T-cell (primary cell): ENCODE measurements around the gene TNPO3. TPM values are rescaled to one million over a fixed set of nuclear protein-coding genes. Genes with fewer than 3 reads are reported as not detected.
"Not testable (repeated sequence)": the region's sequence is repeated elsewhere in the genome, so short reads cannot be mapped to it uniquely, and the experiment has no call there.

Source experiments
- ATAC-seq, 4 experiments: fragments of 200-7000 bp in 3 of 4; fragments of 150-1000 bp in 1 of 4; cut with Tn5 transposase; replicated peaks in 1 of 4; 1 replicate in 3 of 4; 2 replicates in 1 of 4; pipeline ENCODE4 v1.10.0; 2021; ENCODE audit warnings: moderate library complexity in 3 of 4, mild to moderate bottlenecking in 2 of 4, moderate number of reproducible peaks in 1 of 4
- CTCF ChIA-PET, 2 donors: fragments of 300-600 bp; sonication (Branson Sonifier 250); formaldehyde crosslinking; loops; one replicate each; lab custom pipeline; 2022; ENCODE audit warnings: antibody characterized with exemption in 2 of 2; lab: Charles Lee
- POLR2A ChIA-PET, 2 donors: fragments of 300-600 bp; sonication (Branson Sonifier 250); formaldehyde crosslinking; loops; one replicate each; lab custom pipeline; 2022; ENCODE audit warnings: antibody characterized with exemption in 2 of 2; lab: Charles Lee
- DNase-seq, 35 experiments: peaks; one replicate each; pipeline versions ENCODE4 v3.0.0 to v3.0.0-alpha.2; 2013 to 2023
- H3K27ac ChIP-seq: one replicate; pipeline ENCODE4 v1.5.1; 2013; ENCODE audit warnings: low read length
- H3K27me3 ChIP-seq, 2 experiments: replicated peaks in 1 of 2; 1 replicate in 1 of 2; 2 replicates in 1 of 2; pipeline versions ENCODE4 v1.6.1 to v1.7.0; 2013; ENCODE audit warnings: low read length in 1 of 2, mixed read lengths in 1 of 2; ENCODE audit not compliant: control insufficient read depth in 2 of 2, insufficient read depth in 2 of 2; ENCODE audit errors: extremely low read depth in 1 of 2
- H3K36me3 ChIP-seq, 2 donors: 1 replicate in 1 of 2; 2 replicates in 1 of 2; pipeline versions ENCODE4 v1.6.1 to v1.7.0; 2013; ENCODE audit warnings: low read length in 1 of 2; ENCODE audit not compliant: control insufficient read depth in 2 of 2, insufficient read depth in 1 of 2; ENCODE audit errors: extremely low read depth in 1 of 2
- H3K4me1 ChIP-seq, 2 experiments: 1 replicate in 1 of 2; 2 replicates in 1 of 2; pipeline versions ENCODE4 v1.6.1 to v1.7.0; 2013; ENCODE audit warnings: low read length in 2 of 2, mixed read lengths in 1 of 2; ENCODE audit not compliant: insufficient read depth in 2 of 2, control insufficient read depth in 1 of 2; ENCODE audit errors: extremely low read depth in 1 of 2
- H3K4me3 ChIP-seq, 2 donors: 1 replicate in 1 of 2; 2 replicates in 1 of 2; pipeline versions ENCODE4 v1.5.1 to v1.7.0; 2013; ENCODE audit warnings: mild to moderate bottlenecking in 2 of 2, low read length in 1 of 2, moderate library complexity in 1 of 2; ENCODE audit not compliant: control insufficient read depth in 1 of 2; ENCODE audit errors: extremely low read depth in 1 of 2
- H3K9me3 ChIP-seq: 2 replicates; pipeline ENCODE4 v1.7.0; 2013
- H3K27ac Mint-ChIP-seq, 2 donors: one replicate each; pipeline ENCODE4 v1.8.0; 2020 to 2021; ENCODE audit warnings: mild to moderate bottlenecking in 2 of 2, mixed read lengths in 2 of 2
- H3K27me3 Mint-ChIP-seq, 2 donors: one replicate each; pipeline ENCODE4 v1.8.0; 2021 to 2022; ENCODE audit warnings: mixed read lengths in 2 of 2
- H3K36me3 Mint-ChIP-seq: one replicate; pipeline ENCODE4 v1.8.0; 2021; ENCODE audit warnings: mixed read lengths
- H3K4me1 Mint-ChIP-seq, 3 donors: one replicate each; pipeline ENCODE4 v1.8.0; 2020 to 2022; ENCODE audit warnings: mixed read lengths in 3 of 3, mild to moderate bottlenecking in 1 of 3
- H3K4me3 Mint-ChIP-seq, 3 donors: one replicate each; pipeline ENCODE4 v1.8.0; 2020 to 2022; ENCODE audit warnings: mild to moderate bottlenecking in 3 of 3, mixed read lengths in 3 of 3, moderate library complexity in 3 of 3
- H3K9me3 Mint-ChIP-seq, 3 donors: one replicate each; pipeline ENCODE4 v1.8.0; 2020 to 2022; ENCODE audit warnings: mixed read lengths in 3 of 3
- WGBS: methylation state at CpG from one replicate; pipeline ENCODE4 v1.1.5; 2013; ENCODE audit warnings: missing lambda C conversion rate; ENCODE audit not compliant: insufficient coverage; 5-methylcytosine and 5-hydroxymethylcytosine counted together
- total RNA-seq, 35 experiments: library from RNA in 6 of 35; stranded (reverse) in 6 of 35; fragments of 120-200 nt in 1 of 35; gene quantifications; one replicate each; pipeline versions ENCODE4 v1.2.1 to v1.2.4 and lab custom pipeline; 2013 to 2026

TNPO3 gene
- total RNA-seq, 5 donors from 2014 or later (not counting 1 experiment from before 2014, with no cell fraction given): 26.5 to 39.9 (median 35.9) TPM

DNA sequence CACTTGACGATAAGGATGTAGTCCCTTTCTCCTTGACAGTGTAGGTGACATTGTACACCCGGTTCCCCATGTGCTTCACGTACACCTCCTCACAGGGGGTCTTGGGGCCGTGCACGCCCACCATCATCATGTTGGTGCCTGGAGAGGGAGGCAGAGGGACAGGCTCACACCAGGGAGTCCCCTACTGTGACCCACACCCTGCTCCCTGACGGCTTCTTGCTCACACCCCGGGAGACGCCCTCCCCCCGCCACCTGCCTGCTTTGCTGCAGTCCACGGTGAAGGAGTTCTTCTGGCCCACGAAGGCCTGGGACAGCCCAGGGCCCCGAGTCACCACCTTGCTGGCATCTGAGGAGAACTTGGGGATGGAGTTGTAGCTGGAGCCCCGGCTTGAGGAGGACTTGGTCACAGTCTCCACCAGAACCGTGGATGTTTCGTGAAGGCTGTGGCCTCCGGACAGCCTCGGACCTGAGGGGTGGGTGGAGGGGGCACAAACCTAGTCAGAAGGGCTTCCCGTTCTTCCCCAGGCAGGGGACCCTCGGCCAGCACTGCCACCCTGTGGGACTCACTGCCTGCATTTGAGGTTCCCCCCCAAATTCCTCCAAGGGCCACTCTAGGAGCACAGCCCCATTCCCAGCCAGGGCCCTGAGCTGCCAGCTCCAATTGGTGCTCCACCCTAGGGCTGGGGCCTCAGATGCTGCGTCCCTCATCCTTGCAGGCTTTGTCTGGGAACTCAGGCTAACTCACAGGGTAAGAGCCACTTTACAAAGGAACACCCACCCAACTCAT is 142.0 kb downstream of the TNPO3 start:
- H3K4me3 Mint-ChIP-seq, H3K4me3 ChIP-seq, H3K36me3 ChIP-seq, CTCF ChIA-PET, POLR2A ChIA-PET, H3K9me3 Mint-ChIP-seq, H3K9me3 ChIP-seq, H3K36me3 Mint-ChIP-seq, ATAC-seq, DNase-seq, H3K27ac ChIP-seq, H3K27ac Mint-ChIP-seq: not testable (repeated sequence)
- 67% methylated on average over 1 of the region's 20 CpGs for WGBS
- Mint-ChIP-seq H3K27me3 (peaks cover 52 to 70% of the 10 kb centered on the region in 2 donors), H3K4me1 (peaks cover 6 to 10% (median 8%) of the 10 kb centered on the region in 3 donors)
- Histone ChIP-seq H3K4me1 (peaks cover 0 to 12% of the 10 kb centered on the region in 2 experiments), H3K27me3 (peaks cover 4 to 73% of the 10 kb centered on the region in 2 experiments)

DNA sequence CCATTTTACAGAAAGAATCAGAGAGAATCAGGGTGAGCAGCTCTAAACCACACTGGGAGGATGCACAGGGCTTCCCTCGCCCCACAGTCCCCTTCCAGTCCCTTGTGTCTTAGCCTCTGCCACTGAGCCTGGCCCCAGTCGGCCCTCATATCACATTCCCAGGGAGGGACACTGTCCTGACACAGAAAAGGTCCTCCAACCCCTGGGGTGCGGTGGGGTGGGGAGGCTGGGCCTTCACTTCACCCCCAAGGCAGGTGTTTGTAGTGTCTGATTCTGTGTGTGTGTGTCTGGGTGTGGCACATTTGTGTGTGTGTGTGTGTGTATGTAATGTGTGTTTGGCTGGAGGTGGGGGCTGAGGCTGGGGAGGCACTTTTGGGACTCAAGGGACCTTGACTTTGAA is 142.6 kb downstream of the TNPO3 start:
- CTCF ChIA-PET: interaction anchor here (0.6 to 0.9 kb wide), 2 partner anchors 70 to 310 kb away, joined by 3 read pairs; no protein-coding TSS in a partner anchor
- H3K9me3 Mint-ChIP-seq: no peaks in the 10 kb centered on the region
- H3K4me1 Mint-ChIP-seq: peaks cover 6 to 10% (median 8%) of the 10 kb centered on the region in 3 donors
- no peak overlapping the region for H3K27ac Mint-ChIP-seq
- H3K36me3 Mint-ChIP-seq: no peaks in the 10 kb centered on the region
- peaks cover 48 to 72% of the 10 kb centered on the region in 2 donors for H3K27me3 Mint-ChIP-seq
- Histone ChIP-seq H3K27me3 (peaks cover 4 to 75% of the 10 kb centered on the region in 2 experiments), H3K4me3 (no peak overlapping the region), H3K4me1 (peaks cover 0 to 12% of the 10 kb centered on the region in 2 experiments), H3K9me3 (no peaks in the 10 kb centered on the region), H3K36me3 (no peaks in the 10 kb centered on the region), H3K27ac (no peak overlapping the region)
- no peak for ATAC-seq
- POLR2A ChIA-PET: no interaction called here
- no peak for DNase-seq
- no peak overlapping the region for H3K4me3 Mint-ChIP-seq
- WGBS: no CpG with 5 or more reads among the region's 3 CpGs

DNA sequence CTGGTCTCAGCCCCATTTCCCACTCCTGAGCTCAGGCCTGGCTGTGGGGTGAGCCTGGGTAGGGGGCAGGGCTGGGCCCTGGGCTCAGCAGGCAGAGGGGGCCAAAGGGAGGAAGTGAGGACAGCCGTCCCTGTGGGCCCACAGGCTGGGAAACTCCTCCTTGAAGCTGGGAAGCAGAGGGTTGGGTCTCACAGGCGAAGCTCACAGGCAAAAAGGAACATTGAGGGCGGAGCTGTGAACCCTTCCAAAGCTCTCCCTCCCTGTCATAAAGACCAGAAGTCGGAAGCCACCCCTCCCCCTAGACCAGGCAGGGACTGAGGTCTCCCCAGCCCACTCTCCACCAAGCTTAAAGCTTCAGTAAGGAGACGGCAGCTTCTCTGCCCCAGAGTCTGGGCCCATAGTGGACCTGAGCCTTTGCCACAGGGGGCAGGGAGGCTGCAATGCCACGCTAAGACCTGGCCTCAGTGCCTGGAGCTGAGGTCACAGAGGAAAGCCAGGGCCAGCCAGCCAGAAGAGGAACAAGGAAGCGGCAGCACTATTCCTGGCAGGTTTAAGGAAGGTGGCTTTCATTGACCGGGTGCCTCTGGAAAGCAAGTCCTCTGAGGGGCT is 143.4 kb downstream of the TNPO3 start:
- POLR2A ChIA-PET: no interaction called here
- CTCF ChIA-PET: interaction anchor here (0.6 to 0.9 kb wide), 3 partner anchors 70 to 310 kb away, joined by 3 read pairs; no protein-coding TSS in a partner anchor
- no peak overlapping the region for H3K27ac ChIP-seq
- no peak overlapping the region for H3K4me3 Mint-ChIP-seq
- no peaks in the 10 kb centered on the region for H3K36me3 ChIP-seq
- H3K27me3 Mint-ChIP-seq: peaks cover 44 to 69% of the 10 kb centered on the region in 2 donors
- no peaks in the 10 kb centered on the region for H3K9me3 Mint-ChIP-seq
- peaks cover 6 to 10% (median 8%) of the 10 kb centered on the region in 3 donors for H3K4me1 Mint-ChIP-seq
- DNase-seq (no peak), ATAC-seq (no peak)
- no peak overlapping the region for H3K27ac Mint-ChIP-seq
- WGBS: 79% methylated on average over 8 of the region's 8 CpGs
- no peaks in the 10 kb centered on the region for H3K36me3 Mint-ChIP-seq
- no peaks in the 10 kb centered on the region for H3K9me3 ChIP-seq
- peaks cover 4 to 73% of the 10 kb centered on the region in 2 experiments for H3K27me3 ChIP-seq
- H3K4me3 ChIP-seq: no peak overlapping the region
- peaks cover 0 to 12% of the 10 kb centered on the region in 2 experiments for H3K4me1 ChIP-seq

DNA sequence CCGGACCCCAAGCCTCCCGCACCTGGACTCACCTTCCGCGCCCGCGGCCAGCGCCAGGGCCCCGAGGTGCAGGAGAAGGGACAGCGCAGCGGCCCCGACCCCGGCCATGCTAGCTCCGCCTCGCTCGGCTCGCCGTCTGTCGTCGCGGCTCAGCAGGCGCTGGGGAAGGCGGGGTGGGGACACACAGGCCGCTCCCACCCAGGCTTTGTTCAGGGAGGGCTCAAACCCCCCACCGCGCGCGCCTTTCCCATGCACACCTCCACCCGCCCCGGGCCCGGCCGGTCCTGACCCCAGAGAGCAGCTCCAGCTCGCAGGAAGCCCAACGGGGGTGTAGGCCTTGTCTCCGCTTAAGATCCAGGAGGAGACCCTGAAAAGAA is 144.4 kb downstream of the TNPO3 start, which contains the start of gene KCP:
KCP (minus strand) TSS at position 141 of the 377 bp plus-strand sequence; CDS start at position 108, 33 bp downstream.
- Histone ChIP-seq H3K36me3 (no peaks in the 10 kb centered on the region), H3K27me3 (peaks cover 4 to 73% of the 10 kb centered on the region in 2 experiments), H3K4me3 (no peak within 1 kb of the TSS), H3K9me3 (no peaks in the 10 kb centered on the region), H3K27ac (no peak within 1 kb of the TSS), H3K4me1 (peaks cover 0 to 11% of the 10 kb centered on the region in 2 experiments)
- ChIA-PET CTCF (no interaction called here), POLR2A (no interaction called here)
- no peak for DNase-seq
- Mint-ChIP-seq H3K27me3 (peaks cover 50 to 71% of the 10 kb centered on the region in 2 donors), H3K9me3 (no peaks in the 10 kb centered on the region), H3K4me3 (no peak within 1 kb of the TSS), H3K36me3 (no peaks in the 10 kb centered on the region), H3K27ac (no peak within 1 kb of the TSS), H3K4me1 (peaks cover 5 to 9% (median 7%) of the 10 kb centered on the region in 3 donors)
- WGBS: 57% methylated on average over 29 of the region's 34 CpGs
- ATAC-seq: no peak

DNA sequence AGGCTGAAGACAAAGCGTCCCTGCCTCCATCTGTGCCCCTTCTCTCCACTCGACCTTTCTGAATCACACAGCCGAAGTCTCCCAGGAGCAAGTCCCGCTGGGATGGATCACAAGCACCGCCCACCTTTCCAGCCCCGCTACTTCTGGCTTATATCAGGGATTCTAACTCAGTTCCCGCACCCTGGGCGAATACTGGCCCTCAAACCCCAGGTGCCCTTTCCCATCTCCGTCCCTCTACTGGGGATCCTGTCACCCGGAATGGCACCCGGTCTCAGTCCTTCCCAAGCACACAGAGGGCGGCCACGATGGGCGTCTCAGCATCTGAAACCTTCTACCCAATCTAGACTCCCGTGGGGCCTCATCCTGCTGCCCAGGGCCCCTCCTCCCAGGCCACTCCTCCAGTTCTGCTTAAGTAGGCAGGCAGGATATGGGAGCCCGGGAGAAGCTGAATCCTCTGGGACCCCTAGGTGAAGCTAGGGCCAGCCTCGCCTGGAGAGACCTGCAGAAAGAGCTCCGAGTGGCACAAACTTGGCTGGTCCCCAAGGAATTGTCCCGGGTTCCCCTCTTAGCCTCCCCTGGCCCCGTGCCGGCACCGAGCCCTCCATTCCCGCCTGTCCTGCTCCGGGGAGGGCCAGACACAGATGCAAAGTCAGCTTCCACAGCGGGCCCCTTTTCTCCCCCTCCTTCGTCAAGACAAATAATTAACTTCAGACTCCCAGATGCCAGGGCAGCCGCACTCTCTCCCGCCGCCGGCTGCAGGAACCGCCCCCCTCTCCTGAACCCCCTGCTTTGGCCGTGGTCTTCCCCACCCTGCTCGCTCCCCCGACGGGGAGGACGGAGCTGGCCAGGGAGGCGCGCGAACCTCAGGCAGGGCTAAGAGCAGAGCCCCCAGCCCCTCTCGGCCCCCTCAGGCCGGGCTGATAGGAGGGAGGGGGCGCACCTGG is 145.0 kb downstream of the TNPO3 start:
- 42% methylated on average over 31 of the region's 42 CpGs for WGBS
- Mint-ChIP-seq H3K36me3 (no peaks in the 10 kb centered on the region), H3K27ac (no peak overlapping the region), H3K4me1 (peaks cover 0 to 6% (median 4%) of the 10 kb centered on the region in 3 donors), H3K4me3 (no peak overlapping the region), H3K9me3 (no peaks in the 10 kb centered on the region), H3K27me3 (peaks cover 45 to 68% of the 10 kb centered on the region in 2 donors)
- ChIA-PET POLR2A (interaction anchor here in 1 of 2 donors (1.1 kb wide), 1 partner anchor 542 kb away, joined by 3 read pairs; no protein-coding TSS in a partner anchor), CTCF (no interaction called here)
- H3K36me3 ChIP-seq: no peaks in the 10 kb centered on the region
- peaks cover 0 to 7% of the 10 kb centered on the region in 2 experiments for H3K4me1 ChIP-seq
- H3K9me3 ChIP-seq: no peaks in the 10 kb centered on the region
- ATAC-seq (no peak), DNase-seq (no peak)
- no peak overlapping the region for H3K4me3 ChIP-seq
- H3K27ac ChIP-seq: no peak overlapping the region
- peaks cover 4 to 68% of the 10 kb centered on the region in 2 experiments for H3K27me3 ChIP-seq
